HepG2 (cell line): Measurements from ENCODE around the gene SEMA4A. TPM values are rescaled to one million over a fixed set of nuclear protein-coding genes. Genes with fewer than 3 reads are reported as not detected.

ENCODE experiments used
- ATAC-seq: fragments of 200-7000 bp; cut with Tn5 transposase; 3 replicates; pipeline ENCODE4 v1.9.1; 2020; ENCODE audit warnings: mild to moderate bottlenecking, moderate library complexity
- BruUV-seq: library from RNA; stranded (reverse); fragments of 400-500 nt; replicated peaks from 2 replicates; lab custom pipeline; 2021; lab: Mats Ljungman, UMichigan
- CTCF ChIA-PET: fragments of 300-600 bp; formaldehyde crosslinking; extraction: SDS; loops from one replicate; lab custom pipeline; 2021; ENCODE audit warnings: low total read pairs, inconsistent platforms, low intra/inter-chr PET ratio; lab: Yijun Ruan, JAX
- POLR2A ChIA-PET: fragments of 350-600 bp; sonication (Branson Sonifier 250); formaldehyde crosslinking; loops from one replicate; lab custom pipeline; 2020; ENCODE audit warnings: antibody characterized with exemption, inconsistent platforms; lab: Yijun Ruan, JAX
- DNase-seq: peaks from one replicate; pipeline ENCODE4 v3.0.0-alpha.2; 2015; ENCODE audit warnings: low spot score
- FAIRE-seq: peaks from 3 replicates; lab custom pipeline; 2011; peaks lifted over from hg19 to GRCh38; lab: Jason Lieb, UNC
- H2AFZ ChIP-seq: one replicate; pipeline ENCODE4 v1.6.1; 2011; ENCODE audit warnings: low read length, inconsistent platforms
- H3K27ac ChIP-seq: fragments of 300-600 bp; 3 replicates; pipeline ENCODE4 v1.8.0; 2011; ENCODE audit warnings: mixed run types, mild to moderate bottlenecking, mixed read lengths, low read length, inconsistent platforms; ENCODE audit not compliant: insufficient read depth; ENCODE audit errors: extremely low read length
- H3K27me3 ChIP-seq, 2 experiments: fragments of 200-600 bp in 1 of 2; 2 replicates in 1 of 2; 3 replicates in 1 of 2; pipeline versions ENCODE4 v1.6.0 to v1.8.0; 2011; ENCODE audit warnings: low read length in 2 of 2, mild to moderate bottlenecking in 2 of 2, moderate library complexity in 2 of 2, inconsistent platforms in 1 of 2; ENCODE audit not compliant: insufficient read depth in 2 of 2, control insufficient read depth in 1 of 2
- H3K36me3 ChIP-seq, 2 experiments: fragments of 200-600 bp in 1 of 2; replicated peaks in 1 of 2; 2 replicates in 1 of 2; 3 replicates in 1 of 2; pipeline versions ENCODE4 v1.5.1 to v1.8.0; 2011; ENCODE audit warnings: low read length in 2 of 2, inconsistent platforms in 1 of 2; ENCODE audit not compliant: insufficient read depth in 2 of 2, control insufficient read depth in 1 of 2
- H3K4me1 ChIP-seq: 2 replicates; pipeline ENCODE4 v1.5.1; 2012; ENCODE audit warnings: low read length, inconsistent platforms; ENCODE audit not compliant: insufficient read depth
- H3K4me2 ChIP-seq: 2 replicates; pipeline ENCODE4 v1.6.0; 2011; ENCODE audit warnings: low read depth, low read length, inconsistent platforms
- H3K4me3 ChIP-seq, 3 experiments: fragments of 200-600 bp in 1 of 3; sonication (generic), shearing (Covaris generic) in 1 of 3; replicated peaks in 1 of 3; 2 replicates each; pipeline ENCODE4 v1.5.1; 2011 to 2016; ENCODE audit warnings: low read length in 3 of 3, inconsistent platforms in 2 of 3, low read depth in 2 of 3, mild to moderate bottlenecking in 2 of 3, control low read depth in 1 of 3, mixed read lengths in 1 of 3; ENCODE audit not compliant: insufficient read depth in 1 of 3
- H3K79me2 ChIP-seq: one replicate; pipeline ENCODE4 v1.6.1; 2011; ENCODE audit warnings: low read length, inconsistent platforms; ENCODE audit not compliant: insufficient read depth
- H3K9ac ChIP-seq: 2 replicates; pipeline ENCODE4 v1.6.0; 2011; ENCODE audit warnings: mild to moderate bottlenecking, low read depth, low read length, inconsistent platforms; ENCODE audit not compliant: insufficient read depth
- H3K9me3 ChIP-seq: 2 replicates; pipeline ENCODE4 v1.5.1; 2012; ENCODE audit warnings: mild to moderate bottlenecking, low read length
- H4K20me1 ChIP-seq: 2 replicates; pipeline ENCODE4 v1.6.0; 2011; ENCODE audit warnings: inconsistent platforms, mild to moderate bottlenecking, low read length, moderate library complexity; ENCODE audit not compliant: insufficient read depth
- MTA1 ChIP-seq: sonication (generic); formaldehyde crosslinking; IDR thresholded peaks from 2 replicates; pipeline ENCODE4 v1.4.0; 2020; ENCODE audit warnings: missing genetic modification reagents, mild to moderate bottlenecking, borderline replicate concordance
- PLRG1 ChIP-seq: fragments of 450-650 bp; conservative IDR thresholded peaks from 2 replicates; pipeline ENCODE4 v1.6.1; 2016
- REL ChIP-seq: sonication (generic); formaldehyde crosslinking; conservative IDR thresholded peaks from 2 replicates; pipeline ENCODE4 v1.8.0; 2022; ENCODE audit warnings: mild to moderate bottlenecking, missing genetic modification reagents, moderate library complexity
- ZNF850 ChIP-seq: sonication (generic); formaldehyde crosslinking; conservative IDR thresholded peaks from 2 replicates; pipeline ENCODE4 v1.9.0; 2021; ENCODE audit warnings: mild to moderate bottlenecking, missing genetic modification reagents
- WGBS: methylation state at CpG from one replicate; pipeline ENCODE4 v1.1.6; 2017; ENCODE audit warnings: low lambda C conversion rate; 5-methylcytosine and 5-hydroxymethylcytosine counted together
- in situ Hi-C: cut with HindIII; loops from 2 replicates; pipeline ENCODE4 v1.10.0; 2017; ENCODE audit warnings: low pct_unique_long_range_greater_than_20kb; ENCODE audit not compliant: extremely low pct_ligation_motif_present
- intact Hi-C: fragments of 100-400 bp; cut with micrococcal nuclease; formaldehyde crosslinking; loops from one replicate; pipeline ENCODE4 v1.10.0; 2022; ENCODE audit not compliant: unreplicated experiment
- polyA plus RNA-seq, 8 experiments: library from polyadenylated mRNA; depleted of rRNA in 3 of 8; stranded (reverse) in 7 of 8; unstranded in 1 of 8; fragments of >200 nt; fragmentation: Illumina TruSeq in 4 of 8; extraction: Trizol in 4 of 8; gene quantifications; 2 replicates each; pipeline versions ENCODE4 v1.2.1 to v1.2.3, GENCODE V29; 2011 to 2016; ENCODE audit warnings: low read depth in 4 of 8, missing spikeins in 1 of 8, mixed read lengths in 1 of 8; ENCODE audit not compliant: insufficient read depth in 1 of 8
- total RNA-seq, 5 experiments: library from RNA; depleted of rRNA; stranded (reverse); fragments of >200 nt; fragmentation: Illumina TruSeq; extraction: Trizol; gene quantifications; 2 replicates each; pipeline ENCODE4 v1.2.3, GENCODE V29; 2016; ENCODE audit warnings: low read depth in 1 of 5
- TF ChIP-seq, protein P1 (sequence below): sonication (generic); formaldehyde crosslinking; IDR thresholded peaks from 2 replicates; pipeline ENCODE4 v1.5.0; 2020; ENCODE audit warnings: mild to moderate bottlenecking, low read depth, missing genetic modification reagents, borderline replicate concordance
- TF ChIP-seq, protein P2 (sequence below): sonication (generic); formaldehyde crosslinking; IDR thresholded peaks from 2 replicates; pipeline ENCODE4 v1.8.0; 2022; ENCODE audit warnings: mild to moderate bottlenecking, missing genetic modification reagents

Gene SEMA4A
- total and polyA plus RNA-seq, 2 of the 13 experiments (the other 11 are each of a cell fraction or from before 2014, with no cell fraction given), result 0.09 to 0.20 TPM

DNA sequence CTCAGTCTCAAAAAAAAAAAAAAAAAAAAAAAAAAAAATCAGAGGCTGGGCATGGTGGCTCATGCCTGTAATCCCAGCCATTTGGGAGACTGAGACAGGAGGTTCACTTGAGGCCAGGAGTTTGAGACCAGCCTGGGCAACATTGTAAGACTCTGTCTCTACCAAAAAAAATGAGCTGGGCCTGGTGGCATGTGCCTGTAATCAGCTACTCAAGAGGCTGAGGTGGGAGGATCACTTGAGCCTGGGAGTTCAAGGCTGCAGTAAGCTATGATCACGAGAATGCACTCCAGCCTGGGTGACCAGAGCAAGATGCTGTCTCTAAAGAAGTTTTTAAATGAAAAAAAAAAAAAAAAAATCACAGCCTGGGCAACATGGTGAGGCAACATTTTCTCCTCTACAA lies 10.3 kb downstream of the SEMA4A start:
- Histone ChIP-seq H3K4me2 (no peak overlapping the region), H3K4me3 (no peak overlapping the region), H3K27ac (no peak overlapping the region), H3K36me3 (no peaks in the 10 kb centered on the region), H3K4me1 (peaks cover 36% of the 10 kb centered on the region), H4K20me1 (no peaks in the 10 kb centered on the region), H3K27me3 (no peaks in the 10 kb centered on the region; a peak in 1 of 5 replicates), H3K9me3 (no peaks in the 10 kb centered on the region), H3K79me2 (no peaks in the 10 kb centered on the region), H2AFZ (no peak overlapping the region), H3K9ac (no peak overlapping the region)
- CTCF ChIA-PET, result no interaction called here
- in situ Hi-C loops, result no loop called here
- TF ChIP-seq, protein P1, sequence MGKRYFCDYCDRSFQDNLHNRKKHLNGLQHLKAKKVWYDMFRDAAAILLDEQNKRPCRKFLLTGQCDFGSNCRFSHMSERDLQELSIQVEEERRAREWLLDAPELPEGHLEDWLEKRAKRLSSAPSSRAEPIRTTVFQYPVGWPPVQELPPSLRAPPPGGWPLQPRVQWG (CRISPR knock-in tag), result no peak
- TF ChIP-seq REL (CRISPR knock-in tag) (no peak), PLRG1 (no peak), MTA1 (CRISPR knock-in tag) (no peak), ZNF850 (CRISPR knock-in tag) (no peak)
- TF ChIP-seq, protein P2, sequence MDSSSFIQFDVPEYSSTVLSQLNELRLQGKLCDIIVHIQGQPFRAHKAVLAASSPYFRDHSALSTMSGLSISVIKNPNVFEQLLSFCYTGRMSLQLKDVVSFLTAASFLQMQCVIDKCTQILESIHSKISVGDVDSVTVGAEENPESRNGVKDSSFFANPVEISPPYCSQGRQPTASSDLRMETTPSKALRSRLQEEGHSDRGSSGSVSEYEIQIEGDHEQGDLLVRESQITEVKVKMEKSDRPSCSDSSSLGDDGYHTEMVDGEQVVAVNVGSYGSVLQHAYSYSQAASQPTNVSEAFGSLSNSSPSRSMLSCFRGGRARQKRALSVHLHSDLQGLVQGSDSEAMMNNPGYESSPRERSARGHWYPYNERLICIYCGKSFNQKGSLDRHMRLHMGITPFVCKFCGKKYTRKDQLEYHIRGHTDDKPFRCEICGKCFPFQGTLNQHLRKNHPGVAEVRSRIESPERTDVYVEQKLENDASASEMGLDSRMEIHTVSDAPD, result no peak
- POLR2A ChIA-PET, result interaction anchor here (0.6 kb wide), 1 partner anchor 8 kb away, joined by 3 read pairs; no protein-coding TSS in a partner anchor
- no peak for ATAC-seq
- WGBS, result 8% methylated on average over 1 of the region's 1 CpG
- FAIRE-seq, result no peak
- intact Hi-C loops, result no loop called here
- DNase-seq, result no peak
- no TSS peak for BruUV-seq
